Femur (tissue), 1 donor: ENCODE data around the gene DET1.
"Not testable (repeated sequence)": the region's sequence is repeated elsewhere in the genome, so short reads cannot be mapped to it uniquely, and the experiment has no call there.

Experiments used
- DNase-seq: peaks from one replicate; pipeline ENCODE4 v3.0.0-alpha.2; 2017

Gene DET1

DNA sequence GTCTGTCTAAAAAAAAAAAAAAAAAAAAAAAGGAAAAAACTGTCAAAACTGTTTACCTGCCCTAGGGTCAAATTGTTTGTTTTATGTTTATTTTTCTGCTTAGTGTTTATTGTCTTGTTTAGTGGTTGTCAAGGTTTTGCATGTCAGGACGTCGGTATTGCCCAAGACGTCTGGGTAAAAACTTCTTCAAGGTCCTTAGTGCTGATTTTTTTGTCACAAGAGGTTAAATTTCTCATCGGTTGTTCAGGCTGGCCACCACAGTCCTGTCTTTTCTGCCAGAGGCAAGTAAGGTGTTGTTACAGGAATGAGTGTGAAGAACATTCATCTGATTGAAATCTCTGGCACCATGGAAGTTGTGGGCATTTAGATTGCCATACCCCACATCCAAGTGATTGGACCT, 7.0 kb downstream of the DET1 start:
- no peak for DNase-seq

DNA sequence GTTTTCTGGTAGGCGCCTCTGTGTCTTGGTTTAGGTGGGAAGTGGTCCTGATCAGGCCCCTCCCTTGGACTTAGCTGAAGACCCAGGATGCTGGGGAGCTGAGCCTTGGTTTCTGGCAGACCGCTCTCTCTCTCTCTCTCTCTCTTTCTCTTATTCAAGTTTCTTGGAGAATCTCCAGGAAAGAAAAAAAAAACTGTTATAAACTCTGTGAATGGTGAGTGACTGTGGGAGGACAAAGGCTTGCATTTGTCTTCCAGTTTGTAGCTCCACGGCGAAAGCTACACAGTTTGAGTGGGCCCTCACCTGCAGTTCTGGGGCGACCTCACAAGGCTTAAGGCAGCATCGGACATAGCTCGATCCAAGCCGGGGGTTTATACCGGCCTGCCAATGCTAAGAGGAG, 7.5 kb downstream of the DET1 start:
- no peak for DNase-seq

DNA sequence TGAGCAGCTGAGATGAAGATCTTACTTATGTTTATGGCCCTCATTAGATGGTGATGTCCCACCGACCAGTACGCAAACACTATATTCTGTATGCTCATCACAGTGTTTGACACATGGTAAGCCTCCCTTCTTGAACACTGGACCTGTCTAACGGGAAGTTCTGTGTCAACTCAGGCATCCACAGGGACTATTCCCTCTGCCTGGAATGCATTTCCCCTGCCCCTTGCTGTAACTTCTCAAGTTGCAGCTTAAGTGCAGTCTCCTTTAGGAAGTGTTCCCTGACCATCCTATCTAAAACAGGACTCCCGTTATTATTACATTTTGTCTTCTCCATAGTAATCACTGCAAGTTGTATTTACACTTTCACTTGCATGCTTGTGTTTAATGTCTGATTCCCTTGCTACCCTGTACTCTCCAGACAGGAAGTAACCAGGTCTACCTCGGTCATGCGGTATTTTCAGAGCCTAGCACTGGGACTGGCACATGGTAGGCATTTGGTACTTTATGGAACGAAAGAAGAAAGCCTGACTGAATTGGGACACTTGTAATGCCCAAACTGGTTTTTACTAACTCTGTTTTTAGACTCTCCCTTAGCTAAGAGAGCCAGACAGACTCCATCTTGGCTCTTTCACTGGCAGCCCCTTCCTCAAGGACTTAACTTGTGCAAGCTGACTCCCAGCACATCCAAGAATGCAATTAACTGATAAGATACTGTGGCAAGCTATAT, 8.7 kb downstream of the DET1 start:
- no peak for DNase-seq

DNA sequence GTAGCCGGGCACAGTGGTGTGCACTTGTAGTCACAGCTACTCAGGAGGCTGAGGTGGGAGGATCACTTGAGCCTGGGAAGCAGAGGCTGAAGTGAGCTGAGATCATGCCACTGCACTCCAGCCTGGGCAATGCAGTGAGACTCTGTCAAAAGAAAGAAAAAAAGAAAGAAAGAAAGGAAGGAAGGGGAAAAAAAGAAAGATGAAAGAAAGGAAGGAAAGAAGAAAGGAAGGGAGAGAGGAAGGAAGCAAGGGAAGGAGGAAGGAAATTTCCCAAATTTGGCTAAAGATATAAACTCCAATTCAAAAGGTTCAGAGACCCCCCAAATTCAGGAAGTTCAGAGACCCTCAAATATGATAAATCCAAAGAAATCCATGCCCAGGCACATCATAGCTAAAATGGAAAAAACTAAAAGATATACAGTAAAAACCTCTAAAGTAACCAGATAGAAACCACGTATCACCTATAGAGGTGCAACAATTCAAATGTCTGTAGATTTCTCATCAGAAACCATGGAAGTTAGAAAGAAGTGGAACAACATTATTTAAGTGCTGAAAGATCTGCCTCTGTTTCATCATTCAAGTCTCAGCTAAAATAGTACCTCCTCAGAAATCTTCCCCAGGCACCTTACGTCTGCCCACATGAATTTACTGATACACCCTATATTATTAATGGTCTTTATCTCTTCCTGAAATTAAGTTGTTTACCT, 10.7 kb downstream of the DET1 start:
- DNase-seq = no peak

DNA sequence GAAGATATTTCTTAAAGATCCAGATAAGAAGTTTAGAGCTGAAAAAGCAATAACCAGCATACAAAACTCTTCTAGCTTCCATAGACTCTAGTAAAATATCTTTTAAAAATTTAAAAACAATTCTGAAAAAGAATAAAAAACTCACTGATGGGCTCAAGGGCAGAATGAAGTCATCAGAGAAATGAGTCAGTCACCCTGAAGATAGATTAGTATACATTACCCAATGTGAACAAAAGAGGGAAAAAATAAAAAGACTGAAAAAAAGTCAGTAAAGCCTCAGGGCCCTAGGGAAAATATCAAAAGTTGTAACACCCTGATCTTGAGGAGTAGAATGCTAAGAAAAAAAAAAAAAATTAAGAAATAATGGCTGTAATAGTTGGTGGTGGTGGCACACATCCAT, 11.4 kb downstream of the DET1 start:
- DNase-seq = no peak

DNA sequence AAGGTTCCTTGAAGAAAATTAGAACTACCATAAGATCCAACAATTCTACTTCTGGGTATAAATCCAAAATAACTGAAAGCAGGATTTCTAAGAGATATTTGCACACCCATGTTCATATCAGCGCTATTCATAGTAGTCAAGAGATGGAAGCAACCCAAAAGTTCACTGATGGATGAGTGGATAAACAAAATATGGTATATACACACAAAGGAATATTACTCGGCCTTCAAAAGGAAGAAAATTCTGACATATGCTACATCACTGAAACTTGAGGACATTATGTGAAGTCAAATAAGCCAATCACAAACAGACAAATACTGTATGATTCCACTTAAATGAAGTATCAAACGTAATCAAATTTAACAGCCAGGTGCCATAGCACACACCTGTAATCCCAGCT, 13.1 kb downstream of the DET1 start:
- no peak for DNase-seq

DNA sequence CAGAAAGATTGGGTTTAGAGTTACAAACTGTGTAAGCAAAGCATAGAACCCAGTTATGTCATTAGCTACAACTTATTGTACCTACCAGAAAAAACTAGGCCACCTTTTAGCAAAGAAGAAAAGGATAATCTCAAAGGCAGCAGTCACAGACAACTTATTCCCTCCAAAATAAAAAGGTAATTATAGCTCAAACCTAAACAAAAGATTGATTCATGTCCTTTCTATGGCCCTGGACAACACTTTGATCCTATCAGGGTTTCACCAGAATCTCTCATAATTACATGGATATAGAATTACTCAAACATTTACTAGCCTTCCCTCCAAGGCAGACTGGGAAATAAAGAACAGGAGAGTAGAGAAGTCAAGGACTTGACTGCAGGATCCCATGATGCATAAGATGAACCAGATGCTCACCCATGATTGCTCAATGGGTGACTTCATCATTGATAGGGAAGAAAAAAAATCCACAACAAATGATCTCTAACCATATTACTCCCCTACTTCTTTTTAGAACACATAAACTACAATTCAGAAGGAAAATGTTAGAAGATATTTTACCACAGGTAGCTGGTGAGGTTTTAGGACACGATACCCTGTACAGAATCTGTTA, 17.4 kb downstream of the DET1 start:
- DNase-seq = no peak

DNA sequence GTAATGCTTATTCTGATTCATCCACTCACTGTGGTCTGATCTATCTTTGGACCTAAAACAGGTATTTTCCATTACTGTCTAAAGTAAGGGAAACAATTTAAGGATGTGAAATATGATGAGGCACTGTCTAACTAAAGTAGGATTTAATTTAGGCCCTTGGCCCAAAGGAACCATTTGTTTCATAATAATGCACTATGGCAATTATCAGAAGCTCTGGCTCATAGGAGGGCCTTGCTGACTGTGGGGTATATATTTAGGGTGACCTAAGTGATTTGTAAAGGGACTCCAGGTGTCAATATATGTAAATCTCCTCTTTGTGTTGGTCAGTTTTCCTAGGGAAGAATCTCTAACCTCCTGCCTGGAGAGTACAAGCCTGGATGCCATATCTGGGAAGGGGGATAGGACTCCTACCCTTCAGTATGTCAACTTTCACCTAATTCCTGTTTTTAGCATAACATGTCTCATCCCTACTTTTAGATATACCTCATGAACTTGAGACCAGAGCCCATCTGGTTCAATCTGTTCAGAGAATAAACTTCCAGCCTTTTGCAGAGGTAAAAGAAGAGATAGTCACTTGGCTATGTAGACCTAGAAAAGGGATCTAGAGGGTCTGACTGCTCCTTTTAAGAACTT, 20.1 kb downstream of the DET1 start:
- DNase-seq = no peak

DNA sequence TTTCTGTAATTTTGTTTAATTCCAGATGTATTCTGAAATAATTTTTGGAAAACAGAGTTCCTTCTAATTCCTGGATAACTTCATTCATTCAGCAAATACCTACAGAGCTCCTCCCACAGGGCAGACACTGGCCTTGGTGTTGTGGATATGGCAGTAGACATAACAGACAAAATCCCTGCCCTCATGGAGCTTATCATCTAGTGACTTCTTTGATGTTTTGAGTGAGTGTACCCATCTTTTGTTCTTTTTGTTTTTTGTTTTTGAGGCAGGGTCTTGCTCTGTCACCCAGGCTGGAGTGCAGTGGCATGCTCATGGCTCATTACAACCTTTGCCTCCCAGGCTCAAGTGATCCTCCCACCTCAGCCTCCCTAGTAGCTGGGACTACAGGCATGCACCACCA, 21.1 kb downstream of the DET1 start:
- DNase-seq = no peak

DNA sequence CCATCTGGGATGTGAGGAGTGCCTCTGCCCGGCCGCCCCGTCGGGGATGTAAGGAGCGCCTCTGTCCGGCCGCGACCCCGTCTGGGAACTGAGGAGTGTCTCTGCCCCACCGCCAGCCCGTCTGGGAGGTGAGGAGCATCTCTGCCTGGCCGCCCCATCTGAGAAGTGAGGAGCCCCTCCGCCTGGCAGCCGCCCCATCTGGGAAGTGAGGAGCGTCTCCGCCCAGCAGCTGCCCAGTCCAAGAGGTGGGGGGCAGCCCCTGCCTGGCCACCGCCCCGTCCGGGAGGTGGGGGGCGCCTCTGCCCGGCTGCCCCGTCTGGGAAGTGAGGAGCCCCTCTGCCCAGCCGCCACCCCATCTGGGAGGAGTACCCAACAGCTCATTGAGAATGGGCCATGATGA, 22.4 kb downstream of the DET1 start:
- not testable (repeated sequence) for DNase-seq

DNA sequence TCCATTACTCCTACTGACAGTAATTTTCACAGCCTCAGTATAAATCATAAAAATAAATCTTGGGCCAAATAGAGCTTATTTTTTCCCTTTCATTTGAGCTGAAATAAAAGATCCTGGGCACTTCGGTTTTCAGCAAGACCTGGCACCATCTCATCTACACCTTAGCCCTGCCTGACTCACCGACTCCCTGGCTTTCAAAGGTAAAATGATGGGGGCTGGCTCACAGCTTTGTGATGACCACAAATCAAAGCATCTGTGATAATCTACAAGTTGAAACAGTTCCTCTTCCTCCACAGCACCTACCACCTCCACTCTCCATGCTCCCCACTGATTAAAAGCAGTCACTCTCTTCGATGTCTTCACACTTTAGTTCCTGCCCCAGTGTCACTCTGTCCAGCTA, 27.6 kb downstream of the DET1 start:
- no peak for DNase-seq

DNA sequence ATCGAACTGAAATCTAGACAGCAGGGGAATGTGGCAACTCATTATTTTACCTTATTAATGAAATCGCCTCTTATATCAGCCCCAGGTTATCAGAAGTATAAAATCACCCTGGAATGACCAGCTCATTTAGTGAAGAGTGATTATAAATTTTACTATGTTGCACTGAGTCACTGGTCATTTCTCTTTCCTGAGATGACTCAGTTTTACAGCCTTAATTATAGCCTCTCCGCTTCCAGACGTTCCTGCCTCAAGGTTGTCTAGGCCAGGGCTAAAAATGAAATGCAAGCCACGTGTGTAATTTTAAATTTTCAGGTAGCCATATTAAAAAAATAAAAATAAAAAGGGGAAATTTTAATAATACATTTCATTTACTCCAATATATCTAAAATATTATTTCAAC, 33.3 kb downstream of the DET1 start:
- DNase-seq = no peak

DNA sequence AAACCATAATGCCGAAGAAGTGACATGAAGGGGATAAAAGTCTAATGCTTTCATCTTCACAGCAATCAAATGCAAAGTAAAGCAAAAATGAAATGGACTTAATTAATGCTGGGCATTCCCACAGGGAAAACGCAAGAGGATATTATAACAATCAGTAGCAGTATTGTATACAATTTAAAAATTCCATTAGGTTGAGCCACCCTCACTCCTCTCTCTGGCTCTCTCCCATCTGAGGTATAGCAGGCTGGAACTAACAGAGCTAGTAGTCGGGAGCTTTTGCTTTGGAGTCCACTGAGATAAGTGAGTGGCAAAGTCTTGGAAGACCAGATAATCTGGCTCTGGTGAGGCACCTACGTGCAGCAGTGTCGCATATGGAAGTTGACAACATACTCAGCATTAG, 33.9 kb downstream of the DET1 start:
- DNase-seq = no peak

DNA sequence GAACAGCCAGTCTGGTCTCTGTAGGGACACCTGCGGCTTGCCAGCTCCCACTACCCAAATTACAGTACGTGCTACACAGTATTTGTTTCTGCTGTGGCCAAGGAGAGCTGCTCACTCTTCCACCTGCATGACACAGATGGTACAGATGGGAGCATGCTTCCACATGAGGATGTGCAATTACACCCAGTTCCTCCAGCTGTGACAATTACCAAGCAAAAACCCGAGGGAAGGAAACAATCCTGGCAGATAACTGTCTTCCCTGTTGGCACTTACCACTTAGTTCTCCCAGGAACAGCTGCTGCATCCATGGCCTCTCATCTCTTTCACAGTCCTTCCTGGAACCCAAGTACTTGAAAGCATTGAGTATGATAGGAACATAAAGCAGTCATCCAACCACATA, 34.4 kb downstream of the DET1 start:
- DNase-seq = no peak

DNA sequence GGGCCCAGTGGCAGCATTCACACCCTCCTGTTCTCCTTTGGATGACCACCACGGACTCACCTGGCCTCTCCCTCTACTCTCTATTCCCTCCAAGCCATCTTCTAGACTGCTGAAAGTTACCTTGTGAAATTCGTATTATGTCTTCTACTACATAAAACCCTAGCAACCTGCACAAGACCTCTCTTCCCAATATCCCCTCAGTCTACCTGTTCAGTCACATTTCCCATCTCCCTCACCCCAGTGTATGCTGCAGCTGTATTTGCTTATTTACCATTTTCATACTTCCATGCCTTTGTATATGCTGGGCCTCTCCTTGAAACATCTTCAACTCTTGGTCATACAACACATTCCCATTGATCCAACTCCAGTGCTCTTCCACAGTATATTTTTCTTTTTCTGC, 35.3 kb downstream of the DET1 start:
- DNase-seq = no peak

DNA sequence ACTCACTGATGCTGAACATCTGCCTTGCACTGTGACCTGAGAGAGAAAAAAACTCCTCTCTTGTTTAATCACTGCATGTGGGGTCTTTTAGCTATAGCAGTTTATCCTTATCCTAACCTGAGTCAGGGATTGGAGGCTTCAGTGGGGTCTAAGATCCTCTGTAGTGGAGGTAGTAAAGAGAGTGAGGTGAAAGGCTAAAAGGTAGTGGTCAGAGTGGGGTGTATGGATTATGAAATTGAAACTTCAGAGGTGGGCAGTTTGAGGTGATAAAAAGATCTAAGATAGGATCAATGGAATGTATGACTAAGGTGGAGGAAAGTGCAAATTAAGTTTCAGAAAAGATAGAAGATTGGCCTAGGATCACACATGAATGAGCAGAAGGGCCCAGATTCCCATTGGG, 36.5 kb downstream of the DET1 start:
- no peak for DNase-seq

DNA sequence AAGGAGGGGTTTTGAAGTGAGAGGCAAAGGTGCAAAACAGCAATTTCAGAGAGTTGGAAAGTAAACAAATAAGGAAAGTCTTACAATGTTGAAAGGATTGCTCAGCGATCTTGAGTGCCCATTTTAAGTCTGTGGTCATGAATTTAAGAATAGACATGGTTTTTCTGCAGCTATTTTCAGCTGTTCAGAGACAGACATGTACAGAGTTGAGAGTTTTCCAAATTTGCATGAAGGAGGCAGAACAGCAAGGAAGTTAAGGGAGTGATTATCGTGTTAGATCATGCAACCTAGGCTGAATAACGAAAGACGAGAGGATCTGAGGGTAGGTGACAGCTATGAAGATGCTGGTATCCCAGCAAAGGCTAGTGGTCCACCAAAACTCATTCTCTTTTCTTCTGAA, 37.2 kb downstream of the DET1 start:
- no peak for DNase-seq

DNA sequence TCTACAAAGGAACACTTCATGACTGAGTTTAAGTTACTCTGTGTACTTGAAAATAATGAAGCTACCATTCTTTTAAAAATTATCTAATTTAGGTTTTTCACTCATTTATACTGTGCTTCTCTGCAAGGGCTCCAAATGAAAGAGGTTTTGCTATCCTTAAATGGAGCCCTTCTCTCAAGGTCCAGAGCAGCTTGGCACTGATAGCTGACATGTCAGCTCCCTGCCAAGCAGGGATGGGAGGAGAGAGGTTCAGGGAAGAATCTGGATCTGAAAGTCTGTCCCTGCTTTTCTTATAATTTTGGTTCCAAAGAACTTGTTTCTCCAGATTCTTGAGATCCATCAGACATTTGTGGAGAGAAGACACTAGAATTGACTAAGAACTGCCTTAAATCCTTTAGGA, 39.9 kb downstream of the DET1 start:
- DNase-seq = no peak

DNA sequence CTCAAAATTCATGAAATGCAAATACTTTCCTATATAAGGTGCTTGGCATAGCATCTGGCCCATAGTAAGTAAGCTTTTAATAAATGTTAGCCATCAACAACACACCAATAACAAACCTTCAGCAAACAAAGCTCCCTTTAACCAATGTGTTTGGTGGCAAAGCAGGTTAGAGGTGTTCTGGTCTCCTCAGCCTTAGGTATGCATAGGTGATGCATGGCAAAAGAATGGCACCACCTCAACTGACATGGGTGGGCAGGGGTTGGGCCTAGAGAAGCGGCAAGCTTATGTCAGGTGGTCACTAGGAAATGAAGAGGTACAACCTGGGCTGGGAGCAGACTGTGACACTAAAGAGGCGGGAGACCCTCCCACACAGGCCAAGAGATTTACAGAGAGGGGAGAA, 40.8 kb downstream of the DET1 start:
- DNase-seq = no peak

DNA sequence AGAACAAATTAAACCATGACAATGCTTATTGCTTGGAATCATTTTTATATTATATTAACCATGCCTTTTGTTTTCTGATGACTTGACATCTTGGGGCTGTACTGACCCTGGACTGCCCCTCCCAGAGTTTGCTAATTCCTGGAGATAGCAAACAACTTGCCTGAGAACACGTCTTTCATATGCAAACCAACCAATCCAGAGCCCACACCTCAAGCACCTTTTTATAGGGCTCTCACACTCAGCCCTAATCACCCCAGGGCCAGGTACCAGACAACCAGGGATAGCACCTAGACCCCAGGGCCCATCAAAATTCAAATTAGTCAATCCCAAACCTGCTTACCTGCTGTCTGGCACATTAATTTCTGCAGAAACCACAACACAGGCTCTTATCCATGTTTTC, 42.0 kb downstream of the DET1 start:
- DNase-seq = no peak

DNA sequence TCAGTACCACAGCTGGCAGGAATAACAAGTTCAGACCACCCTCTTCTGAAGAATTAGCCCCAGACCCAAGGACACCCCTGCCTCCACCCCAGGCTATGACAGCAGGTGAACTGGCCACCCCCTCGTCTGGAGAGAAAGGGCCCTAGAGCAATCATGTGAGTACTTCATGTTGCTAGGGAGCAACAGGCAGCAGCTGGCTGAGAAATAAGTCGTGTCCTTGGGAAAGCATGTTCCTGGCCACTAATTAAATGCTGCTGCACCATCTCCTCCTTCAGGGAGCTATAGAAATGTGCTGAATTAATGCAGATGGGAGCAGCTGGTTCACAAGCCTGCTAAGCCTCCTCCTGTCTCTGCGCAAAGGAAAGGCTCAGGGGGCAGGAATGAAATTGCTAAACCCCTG, 47.5 kb downstream of the DET1 start:
- no peak for DNase-seq

DNA sequence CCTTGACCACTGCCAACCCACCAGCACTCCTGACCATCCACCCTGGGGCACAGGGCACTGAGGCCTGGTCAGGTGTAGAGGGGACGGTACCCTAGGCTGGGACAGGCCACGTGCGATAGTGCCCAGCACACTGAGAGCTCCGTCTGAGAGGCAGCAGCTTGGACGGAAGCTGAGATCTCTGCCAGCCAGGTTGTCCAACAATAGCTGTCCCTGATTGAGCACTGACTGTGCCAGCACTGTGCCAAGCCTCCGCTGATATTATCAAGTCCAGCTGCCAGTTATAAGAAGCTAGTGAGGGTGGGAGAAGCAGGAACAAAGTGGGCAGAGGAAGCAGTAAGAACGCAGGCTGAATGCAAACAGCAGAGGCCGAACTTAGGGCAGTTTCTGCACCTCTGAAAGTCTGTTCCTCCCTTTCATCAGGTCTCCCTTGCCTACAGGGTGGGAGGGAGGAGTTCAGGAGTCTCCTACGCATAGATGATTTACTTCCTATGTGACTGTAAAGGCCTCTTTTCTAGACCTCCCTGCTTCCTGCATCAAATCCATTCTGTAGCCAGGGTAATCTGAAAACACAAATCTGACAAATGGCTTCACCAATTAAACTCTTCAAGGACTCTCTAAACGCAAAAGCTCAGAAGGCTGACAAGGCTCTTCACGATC, 49.2 kb downstream of the DET1 start:
- no peak for DNase-seq

DNA sequence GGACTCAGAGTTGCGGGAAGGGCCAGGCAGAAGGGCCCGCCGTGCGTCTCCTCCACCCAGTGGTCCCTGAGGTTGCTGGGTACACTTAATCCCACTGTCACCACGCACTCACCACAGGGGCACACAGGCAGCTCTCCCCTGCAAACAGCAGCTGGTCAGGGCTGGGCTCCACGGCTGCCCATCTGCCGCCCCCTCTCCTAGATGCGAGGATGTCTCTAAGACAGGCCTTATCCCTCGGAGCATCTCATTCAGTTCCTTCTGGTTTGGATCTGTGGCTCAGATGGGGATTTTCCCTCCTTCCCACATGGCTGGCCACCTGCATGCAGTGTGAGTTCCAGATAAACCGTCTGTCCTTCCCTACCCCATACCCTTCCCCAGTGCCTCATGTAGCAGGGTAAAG, 52.6 kb downstream of the DET1 start:
- DNase-seq = no peak

DNA sequence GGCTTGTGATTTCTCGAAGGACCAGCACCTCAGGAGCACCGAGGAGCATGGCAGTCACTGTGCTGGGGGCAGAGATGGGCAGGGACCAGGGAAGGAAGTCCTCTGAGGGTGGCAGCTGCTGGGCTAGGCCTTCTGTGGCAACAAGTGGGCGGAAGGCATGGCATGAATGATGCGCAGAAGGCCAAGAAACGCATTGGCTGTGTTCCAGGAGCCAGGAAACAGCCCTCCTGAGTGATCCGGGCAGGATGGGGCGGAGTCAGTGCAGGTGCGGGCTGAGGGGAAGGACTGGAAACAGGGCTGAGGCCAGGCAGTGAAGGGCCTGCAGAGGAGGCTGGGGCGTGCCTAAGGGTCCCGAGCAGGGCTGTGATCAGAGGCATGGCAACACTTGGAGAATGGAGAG, 55.3 kb downstream of the DET1 start:
- DNase-seq = no peak
